ENCODE measurements around the gene PPM1K.
"Not testable (repeated sequence)": the region's sequence is repeated elsewhere in the genome, so short reads cannot be mapped to it uniquely, and the experiment has no call there.

PPM1K gene
- total RNA-seq, result 68.2 to 139 reads per million in 2 experiments

DNA sequence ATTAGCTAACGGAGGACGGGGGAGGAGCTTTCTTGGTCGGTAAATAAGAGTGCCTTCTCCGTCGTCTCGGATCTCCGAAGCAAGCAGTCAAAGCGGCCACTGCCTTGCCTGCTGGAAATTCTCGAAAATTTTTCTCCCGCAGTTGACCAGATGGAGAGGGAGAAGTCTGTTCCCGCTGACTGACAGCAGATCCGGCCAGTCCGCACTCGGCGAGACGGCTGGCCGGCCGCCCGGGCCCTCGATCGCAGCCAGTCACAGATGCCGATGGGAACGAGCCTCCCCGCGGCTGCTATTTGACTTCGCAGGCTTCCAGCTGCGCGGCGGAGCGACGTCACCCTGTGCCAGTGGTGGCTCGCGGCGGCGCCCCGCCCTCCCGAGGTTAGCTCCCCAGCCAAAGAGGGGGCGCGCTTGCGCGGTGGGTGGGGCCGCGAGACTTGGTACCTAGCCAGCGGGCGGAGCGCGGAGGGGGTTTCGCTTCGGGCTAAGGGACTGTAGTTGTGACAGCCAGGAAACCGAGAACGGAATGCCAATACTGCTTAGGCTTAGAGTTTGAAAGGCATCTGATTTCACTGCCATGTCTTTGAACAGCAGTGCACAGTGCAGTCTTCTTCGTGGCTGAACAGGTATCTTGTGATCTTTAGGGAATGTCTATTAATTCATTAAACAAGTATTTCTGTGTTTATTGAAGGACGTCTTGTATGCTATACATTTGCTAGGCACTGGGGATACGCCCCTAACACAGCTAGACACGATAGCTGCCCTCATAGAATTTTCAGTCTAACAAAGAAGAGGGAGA, at the start of gene PPM1K:
Gene PPM1K (minus strand): TSS at position 123 of the 796 bp plus-strand sequence. CDS start 5,978 bp downstream, outside the sequence.
- peak; percentile 98 for DNase-seq (ENCODE audit: low read depth)

DNA sequence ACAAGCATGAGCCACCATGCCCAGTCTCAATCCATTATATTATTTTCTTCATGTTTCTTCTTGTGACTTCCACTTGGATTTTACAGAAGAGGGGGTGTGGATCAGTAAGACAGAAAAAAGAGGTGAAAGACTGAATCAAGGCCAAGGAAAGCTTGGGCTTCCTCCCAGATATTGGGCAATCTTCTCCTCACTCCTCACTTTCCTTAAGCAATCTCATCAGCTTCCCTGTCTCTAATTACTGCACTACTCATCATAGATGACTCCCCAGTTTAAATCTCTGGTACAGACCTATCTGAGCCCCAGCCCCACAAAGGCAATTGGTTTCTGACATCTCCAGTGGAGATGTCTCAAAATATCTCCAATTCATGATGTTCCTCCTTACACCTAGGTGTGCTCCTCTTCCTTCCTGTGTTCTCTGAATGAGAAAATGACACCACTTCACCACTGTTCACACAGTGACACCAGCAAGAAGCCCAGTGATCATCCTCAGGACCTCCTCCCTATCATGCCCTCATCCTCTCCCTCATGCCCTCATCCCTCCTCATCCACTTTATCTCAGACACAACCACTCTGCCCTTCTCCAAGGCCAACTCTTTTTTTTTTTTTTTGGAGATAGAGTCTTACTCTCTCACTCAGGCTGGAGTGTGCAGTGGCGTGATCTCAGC, 49.5 kb upstream of the PPM1K start:
- DNase-seq (ENCODE audit: low read depth), result no peak

DNA sequence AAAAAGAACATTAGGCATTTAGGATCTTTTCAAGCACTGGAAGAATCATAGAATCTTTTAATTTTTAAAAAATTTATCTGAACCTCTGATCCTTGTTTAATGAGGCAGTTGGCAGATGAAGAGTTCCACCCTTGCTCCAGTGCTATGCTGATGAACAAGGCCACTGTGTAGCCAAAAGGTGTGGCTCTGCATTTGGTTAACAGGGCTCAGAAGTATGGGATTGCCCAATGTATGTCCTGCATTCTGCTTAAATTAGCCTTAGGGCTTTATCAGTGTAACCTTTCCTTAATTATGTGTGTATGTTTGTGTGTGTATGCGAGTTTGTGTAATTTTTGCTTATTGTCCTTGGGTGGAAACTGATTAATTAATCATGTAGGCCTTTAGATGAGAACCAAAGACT, 43.3 kb upstream of the PPM1K start:
- DNase-seq (ENCODE audit: low read depth), result no peak

DNA sequence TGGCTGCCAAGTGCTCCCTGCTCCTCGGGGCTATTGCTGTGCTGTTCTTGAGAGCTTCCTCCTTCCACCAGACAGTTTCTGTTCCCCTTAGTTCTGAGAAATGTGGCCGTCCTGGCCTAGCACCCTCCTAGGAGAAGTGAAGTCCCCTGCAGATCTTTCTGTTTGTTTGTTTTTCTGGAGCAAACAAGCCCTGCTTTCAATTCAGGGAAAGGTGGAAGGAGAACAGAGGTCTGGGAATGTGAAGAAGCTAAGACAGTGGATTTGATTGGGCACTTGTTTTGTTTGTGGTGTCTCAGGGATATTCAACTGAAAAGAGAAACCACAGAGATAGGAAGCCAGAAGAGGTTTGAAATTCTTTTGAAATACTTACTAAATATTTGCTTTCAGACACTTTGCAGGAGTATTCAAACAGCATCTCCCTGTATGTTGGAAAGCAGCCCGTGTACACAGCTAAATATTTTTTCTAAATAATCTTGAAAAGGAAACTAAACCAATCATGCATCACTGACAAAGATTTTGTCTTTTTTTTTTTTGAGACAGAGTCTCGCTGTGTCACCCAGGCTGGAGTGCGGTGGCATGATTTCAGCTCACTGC, 36.5 kb upstream of the PPM1K start:
- no peak for DNase-seq (ENCODE audit: low read depth)

DNA sequence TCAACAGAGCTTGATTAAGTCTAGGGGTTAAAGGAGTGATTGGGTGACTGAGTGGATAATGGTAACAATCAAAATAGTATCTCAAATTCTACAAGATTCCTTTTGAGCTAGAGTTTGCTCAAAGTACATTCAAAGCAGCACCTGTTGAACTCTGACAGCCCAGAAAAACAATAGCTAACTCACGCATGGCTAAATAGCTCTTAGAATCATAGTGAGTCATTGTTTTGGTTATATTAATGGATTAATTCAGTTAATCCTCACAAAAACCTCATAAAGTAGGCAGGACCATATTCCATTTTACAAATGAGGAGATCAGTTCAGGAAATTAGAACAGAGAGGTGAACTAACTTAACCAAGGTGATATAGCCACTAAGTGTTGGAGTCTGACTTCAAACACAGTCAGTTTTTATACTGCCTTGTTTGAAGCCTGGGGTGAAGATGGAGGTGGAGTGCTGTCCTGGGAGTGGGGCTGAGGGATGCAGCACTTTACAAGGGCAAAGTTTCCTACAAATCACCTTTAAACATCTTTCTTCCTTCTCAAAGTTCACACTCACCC, 35.9 kb upstream of the PPM1K start:
- DNase-seq (ENCODE audit: low read depth), result no peak

DNA sequence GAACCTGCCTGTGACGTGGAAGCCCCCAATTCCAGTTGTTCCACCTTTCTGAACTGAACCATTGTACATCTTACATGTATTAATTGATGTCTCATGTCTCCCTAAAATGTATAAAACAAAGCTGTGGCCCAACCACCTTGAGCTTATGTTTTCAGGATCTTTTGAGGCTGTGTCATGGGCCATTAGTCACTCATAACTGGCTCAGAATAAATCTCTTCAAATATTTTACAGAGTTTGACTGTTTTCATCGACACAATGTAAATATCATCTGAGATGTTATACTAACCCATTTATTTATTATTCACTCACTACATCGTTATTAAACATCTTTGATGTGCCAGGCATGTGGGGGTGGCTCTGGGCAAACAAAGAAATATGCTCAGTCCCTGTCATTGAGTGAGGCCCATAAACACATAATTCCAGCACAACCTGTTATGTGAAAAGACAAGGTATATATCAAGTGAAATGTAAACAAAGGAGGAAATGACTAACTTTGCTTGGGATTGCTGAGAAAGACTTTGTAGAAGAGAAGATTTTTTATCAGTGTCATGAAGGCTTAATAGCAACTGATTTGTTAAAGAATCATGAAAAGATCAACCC, 34.5 kb upstream of the PPM1K start:
- DNase-seq (ENCODE audit: low read depth), result no peak

DNA sequence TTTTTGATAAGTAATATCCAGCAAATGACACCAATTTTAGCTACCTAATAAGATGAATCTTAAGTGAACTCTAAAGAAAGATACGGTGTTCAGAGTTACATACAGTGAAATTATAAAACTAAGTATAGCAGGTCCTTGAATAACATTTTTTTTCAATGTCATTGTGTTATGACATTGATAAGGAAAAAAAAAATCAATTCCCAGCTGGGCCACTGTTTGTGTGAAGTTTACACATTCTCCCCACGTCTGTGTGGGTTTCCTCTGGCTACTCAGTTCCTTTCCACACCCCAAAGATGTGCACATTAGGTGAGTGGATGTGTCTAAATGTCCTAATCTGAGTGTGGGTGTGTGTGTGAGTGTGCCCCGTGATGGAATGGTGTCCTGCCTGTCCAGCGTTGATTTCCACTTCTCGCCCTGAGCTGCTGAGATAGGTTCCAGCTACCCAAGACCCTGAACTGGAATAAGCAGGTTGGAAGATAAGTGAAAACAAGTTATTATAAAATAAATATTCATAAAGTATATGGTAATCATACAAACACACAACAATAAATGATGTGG, 31.2 kb upstream of the PPM1K start:
- no peak for DNase-seq (ENCODE audit: low read depth)

DNA sequence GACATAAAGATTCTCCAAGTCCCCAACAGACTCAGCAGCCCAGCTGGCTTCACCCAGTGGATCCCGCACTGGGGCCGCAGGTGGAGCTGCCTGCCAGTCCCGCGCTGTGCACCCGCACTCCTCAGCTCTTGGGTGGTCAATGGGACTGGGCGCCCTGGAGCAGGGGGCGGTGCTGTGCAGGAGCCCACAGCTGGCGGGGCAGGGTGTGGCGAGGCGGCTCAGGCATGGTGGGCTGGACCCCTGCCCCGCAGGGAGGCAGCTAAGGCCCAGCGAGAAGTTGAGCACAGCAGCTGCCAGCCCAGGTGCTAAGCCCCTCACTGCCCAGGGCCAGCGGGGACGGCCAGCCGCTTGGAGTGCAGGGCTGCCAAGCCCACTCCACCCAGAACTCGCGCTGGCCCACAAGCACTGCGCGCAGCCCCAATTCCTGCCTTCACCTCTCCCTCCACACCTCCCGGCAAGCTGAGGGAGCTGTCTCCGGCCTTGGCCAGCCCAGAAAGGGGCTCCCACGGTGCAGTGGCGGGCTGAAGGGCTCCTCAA, 28.8 kb upstream of the PPM1K start:
- not testable (repeated sequence) for DNase-seq (ENCODE audit: low read depth)

DNA sequence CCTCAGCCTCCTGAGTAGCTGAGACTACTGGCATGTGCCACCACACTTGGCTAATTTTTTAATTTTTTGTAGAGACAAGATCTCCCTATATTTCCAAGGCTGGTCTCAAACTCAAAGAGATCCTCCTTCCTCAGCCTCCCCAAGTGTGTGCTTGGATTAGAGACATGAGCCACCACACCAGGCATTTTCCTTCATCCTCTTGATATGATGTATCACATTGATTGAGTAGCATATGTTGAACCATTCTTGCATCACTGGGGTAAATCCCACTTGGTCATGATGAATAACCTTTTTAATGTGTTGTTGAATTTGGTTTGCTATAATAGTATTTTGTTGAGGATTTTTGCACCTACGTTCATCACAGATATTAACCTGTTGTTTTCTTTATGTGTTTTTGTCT, 24.2 kb upstream of the PPM1K start:
- DNase-seq (ENCODE audit: low read depth), result no peak

DNA sequence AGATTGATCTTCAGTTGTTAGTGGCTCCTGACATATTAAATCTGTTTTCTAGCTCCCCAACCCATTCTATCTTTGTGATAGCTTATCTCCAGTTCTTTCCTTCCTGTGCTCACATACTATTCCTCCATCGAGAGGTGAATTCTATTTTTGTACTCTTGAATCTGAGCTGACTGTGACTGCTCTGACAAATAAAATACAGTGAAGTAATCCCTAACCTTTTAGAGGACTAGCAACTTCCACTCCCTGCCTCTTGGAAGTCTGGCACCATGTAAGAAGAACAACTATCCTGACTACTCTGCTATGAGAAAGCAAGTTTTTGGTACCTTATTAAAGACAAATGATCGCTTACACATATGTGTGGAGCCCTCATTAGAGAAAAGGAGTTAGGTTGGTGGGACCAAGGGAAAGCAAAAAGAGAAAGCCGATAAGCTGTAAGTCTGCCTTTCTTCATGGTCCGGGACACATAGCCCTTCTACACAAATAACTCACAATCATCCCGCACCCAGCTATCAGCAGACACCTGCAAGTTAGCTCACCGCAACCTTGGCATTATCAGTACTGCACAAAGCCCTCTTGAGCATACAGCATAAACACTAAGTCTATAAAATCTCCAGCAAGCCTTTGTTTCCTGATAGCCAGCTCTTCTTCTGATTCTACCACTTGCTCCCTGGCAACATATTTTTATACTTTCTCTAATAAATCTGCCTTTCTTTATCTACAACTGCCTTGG, 13.5 kb upstream of the PPM1K start:
- no peak for DNase-seq (ENCODE audit: low read depth)

DNA sequence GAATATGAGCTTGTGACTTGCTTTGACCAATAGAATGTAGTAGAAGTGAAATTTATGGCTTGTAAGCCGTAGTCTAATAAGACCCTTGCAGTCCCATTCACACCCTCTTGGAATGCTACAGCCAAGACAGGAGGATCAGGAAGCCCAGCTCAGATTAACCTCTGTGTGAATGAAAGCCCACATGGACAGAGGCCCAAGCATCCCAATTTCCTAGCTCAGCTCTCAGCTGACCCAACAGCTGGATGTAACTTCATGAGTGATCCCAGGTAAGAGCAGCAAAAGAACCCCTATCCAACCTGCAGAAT, 12.8 kb upstream of the PPM1K start:
- DNase-seq (ENCODE audit: low read depth), result no peak

DNA sequence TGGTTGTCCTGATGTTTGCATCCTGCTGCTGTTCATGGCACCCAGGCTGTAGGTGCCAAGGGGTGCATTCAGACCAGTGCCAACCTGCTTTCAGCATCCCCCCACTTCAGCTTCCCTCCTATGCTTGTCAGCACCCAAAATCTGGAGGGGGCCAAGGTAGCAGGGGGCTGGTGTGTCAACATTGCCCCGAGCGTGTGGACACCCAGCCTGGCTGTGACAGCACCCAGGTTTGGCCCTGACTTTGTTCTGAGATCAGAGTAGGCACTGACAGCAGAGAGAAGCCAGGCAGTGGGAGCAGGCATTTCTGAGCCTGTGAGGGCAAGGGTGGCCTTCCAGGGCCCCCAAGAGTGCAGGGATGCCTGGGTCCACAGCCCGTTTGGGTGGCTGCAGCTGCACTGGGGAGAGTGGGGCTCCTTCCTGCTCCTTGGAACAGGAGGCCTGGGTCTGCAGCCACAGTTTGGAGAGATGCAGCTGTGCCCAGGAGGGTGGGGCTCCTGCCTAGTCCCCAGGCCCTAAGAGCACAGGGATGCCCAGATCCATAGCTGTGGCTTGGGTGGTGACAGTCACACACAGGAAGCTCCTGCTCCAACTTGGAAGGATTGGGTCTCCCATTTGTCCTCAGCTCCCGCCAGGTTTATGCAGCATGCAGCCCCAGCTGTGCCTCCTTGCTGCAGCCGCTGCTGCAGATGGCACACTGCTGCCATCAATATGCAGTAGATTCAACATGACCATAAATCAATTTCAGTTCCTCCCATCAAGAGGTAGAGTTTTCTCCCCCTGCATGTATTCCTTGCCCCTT, 12.3 kb upstream of the PPM1K start:
- no peak for DNase-seq (ENCODE audit: low read depth)

DNA sequence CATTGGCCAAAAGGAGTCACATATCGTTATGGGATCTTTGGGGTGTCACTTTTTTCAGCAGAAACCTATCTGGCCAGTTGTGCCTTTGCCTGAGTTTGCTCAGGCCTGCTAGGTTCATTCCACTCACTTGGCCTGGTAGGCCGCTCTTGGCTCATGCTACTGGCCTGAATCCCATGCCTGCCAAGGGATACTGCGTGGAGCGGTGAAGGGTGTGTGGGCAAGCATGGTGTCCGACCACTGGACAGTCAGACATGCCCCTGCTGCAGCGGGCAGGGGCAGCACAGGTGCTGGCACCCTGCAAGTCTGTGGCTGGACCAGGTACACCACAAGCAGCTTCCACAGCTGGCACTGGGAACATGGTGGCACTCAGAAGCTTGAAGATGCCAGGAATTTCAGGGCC, 11.3 kb upstream of the PPM1K start:
- DNase-seq (ENCODE audit: low read depth), result no peak

DNA sequence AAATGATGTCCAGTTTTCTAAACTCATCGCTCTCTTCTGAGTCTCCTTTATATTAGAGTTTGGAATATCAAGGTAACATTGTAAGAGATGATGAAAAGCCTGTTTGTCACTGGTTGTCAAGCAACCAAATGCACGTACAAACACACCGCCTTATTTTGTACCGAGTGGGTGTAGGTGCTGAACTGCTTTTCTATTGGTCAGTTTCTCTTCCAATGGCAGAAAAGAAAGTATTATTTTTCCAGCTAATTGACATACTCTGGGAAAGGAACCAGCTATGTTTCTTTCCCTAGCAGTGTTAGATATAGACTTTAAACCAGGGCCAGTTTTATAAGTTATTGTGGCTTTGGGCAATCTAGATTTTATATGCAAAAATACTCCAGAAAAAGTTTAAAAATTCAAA, 6.6 kb upstream of the PPM1K start:
- no peak for DNase-seq (ENCODE audit: low read depth)

DNA sequence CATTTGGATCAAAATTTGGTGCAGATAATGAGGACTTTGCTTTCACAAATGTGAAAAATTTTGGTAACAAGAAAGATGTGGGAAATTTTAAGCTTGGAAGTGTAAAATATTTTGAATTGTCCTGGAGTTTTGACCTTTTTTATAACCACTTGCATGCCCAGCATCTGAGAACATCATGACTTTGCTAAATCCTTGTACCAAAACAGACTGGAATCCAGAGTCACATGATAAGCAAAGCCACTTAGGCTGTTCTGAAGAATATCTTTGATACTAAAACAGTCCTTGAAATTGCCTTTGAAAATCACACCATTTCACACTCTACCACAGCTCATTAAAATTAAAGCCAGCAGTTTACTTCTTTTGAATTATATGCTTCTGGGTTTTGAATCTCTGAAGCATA, 2.5 kb upstream of the PPM1K start:
- no peak for DNase-seq (ENCODE audit: low read depth)

DNA sequence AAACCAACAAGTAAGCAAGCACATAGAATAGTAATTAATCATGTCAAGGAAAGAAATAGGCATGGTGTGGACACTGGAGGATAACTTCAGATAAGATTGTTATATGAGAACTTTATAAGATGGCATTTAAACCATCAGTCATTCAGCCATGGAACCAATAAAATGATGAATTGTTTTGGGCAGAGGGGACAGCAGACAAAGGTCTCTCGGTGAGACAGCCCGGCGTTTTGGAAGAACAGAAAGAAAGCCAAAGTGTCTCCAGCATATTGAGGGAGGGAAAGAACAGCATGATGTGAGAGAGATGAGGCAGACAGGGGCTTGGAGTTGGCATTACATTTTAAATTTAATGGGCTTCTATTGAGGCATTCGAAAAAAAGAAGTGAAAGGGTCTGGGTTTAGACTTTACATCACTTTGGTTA, 883 bp upstream of the PPM1K start:
- DNase-seq (ENCODE audit: low read depth), result no peak

DNA sequence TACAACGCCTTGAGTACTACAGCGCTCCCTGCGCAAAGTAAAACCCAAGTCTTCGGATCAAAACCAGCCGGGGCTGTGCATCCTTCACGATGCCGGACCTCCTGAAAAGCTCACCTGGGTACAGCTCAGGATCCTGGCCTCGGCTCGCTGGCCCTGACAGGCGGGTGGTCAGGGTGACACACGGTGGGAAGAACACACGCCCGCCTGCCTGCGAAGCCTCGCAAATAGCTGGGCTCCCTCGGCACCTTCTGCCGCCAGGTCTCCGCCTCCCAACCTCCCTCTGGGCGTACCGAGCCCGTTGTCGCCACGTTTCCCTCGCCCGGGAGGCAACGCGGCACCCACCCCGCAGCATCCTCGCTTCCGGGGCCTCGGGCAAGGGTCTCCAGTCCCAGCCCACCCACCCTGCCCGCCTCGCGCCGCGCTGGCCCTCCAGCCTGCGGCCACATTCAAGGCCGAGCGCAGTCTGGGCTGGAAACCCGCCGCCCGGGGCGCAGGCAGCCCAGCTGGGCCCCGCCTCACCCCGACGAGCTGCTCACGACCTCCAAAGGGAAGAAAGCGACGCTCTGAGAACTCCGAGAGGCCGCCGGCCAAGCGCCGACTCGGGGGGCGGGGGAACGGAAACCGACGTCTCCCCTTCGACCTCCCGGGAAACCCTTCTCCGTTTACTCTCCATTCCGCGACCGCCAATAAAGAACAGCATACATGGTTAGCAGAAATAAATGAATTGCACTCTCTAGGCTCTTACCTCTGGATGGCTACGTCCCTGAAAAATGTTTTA, 511 bp downstream of the PPM1K start:
- peak; percentile 69 for DNase-seq (ENCODE audit: low read depth)

DNA sequence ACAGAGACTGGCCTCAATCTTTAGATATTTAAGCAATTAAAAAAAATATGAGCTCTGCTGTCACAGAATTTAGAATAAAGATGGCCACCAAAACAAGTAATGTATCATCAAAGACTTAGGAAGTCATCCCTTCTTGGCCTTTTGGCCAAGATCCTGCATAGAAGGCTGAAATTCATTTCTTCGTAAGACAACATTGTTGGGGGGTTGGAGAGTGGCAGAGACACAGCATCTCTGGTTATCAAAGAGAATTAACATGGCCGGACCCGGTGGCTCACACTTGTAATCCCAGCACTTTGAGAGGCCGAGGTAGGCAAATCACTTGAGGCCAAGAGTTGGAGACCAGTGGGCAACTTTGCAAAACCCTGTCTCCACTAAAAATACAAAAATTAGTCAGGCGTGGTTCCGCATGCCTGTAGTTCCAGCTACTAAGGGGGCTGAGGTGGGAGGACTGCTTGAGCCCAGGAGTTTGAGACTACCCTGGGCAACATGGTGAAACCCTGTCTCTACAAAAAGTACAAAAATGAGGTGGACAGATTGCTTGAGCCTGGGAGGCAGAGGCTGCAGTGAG, 4.0 kb downstream of the PPM1K start:
- DNase-seq (ENCODE audit: low read depth), result no peak

DNA sequence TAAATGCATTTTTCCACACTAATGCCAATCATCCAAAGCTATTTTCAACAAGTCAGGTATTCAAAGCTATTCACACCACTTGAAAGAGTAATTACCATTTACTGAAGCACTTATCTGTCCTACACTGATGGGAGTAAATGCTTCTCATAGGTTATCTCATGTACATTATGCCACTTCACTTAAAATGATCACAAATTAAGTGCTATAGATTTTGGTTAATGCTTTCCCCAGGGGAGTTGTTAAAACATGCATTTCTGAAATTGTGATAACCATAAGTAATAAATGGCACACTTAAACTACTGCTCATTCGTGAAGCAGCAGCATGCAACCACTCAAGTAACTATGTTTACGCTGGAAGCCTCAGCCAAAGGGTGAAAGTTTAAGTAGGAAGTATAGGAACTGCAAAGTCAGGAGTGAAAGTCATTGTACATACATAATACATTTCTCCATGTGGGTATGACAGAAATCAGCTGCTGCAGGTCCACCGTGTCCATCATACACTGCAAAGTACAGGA, 6.6 kb downstream of the PPM1K start:
- DNase-seq (ENCODE audit: low read depth), result no peak
